Measurements from ENCODE around the gene NKG7.

The NKG7 gene

DNA sequence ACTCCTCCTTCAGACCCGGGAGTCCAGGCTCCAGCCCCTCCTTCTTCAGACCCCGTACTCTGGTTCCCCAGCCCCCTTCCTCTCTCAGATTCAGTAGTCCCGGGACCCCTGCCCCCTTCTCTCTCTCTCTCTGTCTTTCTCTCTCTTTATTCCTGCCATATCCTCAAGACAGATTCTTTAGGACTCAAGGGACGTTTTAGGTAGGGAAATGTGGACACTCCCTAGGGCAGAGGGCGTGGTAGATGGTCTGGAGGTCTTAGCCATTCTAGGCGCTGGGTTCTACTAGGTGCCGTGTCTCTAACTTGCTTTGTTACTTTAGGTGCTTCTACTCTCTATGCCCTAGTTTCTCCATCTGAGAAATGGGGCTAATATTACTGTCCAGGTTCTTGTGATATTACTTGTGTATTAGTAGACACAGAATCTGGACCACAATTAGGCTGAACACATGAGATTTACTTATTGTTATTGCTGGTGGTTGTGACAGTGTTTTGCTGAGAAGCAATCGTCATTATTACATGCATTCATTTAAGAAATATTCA lies 18.7 kb upstream of the NKG7 start:
- no peak for DNase-seq (ENCODE audit: low spot score)

GRCh38 chr19:51389143-51389542 lies 16.7 kb upstream of the NKG7 start:
- no peak for DNase-seq (ENCODE audit: low spot score)

- DNase-seq (ENCODE audit: low spot score), result no peak
Observed at GRCh38 chr19:51387924-51388389, 15.5 kb upstream of the NKG7 start, which contains the start of gene LIM2. LIM2 (minus strand) TSS chr19:51387974; CDS start chr19:51387443, 531 bp downstream.

- DNase-seq (ENCODE audit: low spot score), result no peak
Observed at GRCh38 chr19:51386882-51387520, 14.5 kb upstream of the NKG7 start.

DNA sequence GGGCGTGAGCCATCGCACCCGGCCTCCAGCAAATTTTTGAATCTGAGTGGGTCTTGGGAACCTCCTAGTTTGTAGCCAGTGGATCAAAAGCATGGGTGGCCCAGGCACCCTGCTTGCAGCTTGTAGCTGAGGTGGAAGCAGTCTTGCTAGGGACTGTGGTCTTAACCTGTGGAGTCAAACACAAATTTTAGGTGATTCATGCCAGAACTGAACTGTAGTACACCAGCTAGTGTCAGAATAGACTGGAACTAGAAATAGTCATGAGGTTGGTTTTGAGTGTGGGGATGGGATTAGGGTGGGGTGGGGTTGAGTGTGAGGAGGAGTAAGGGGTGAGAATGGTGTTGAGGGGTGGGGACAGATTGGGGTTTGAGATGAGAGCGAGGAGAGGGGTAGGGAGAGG lies 9.6 kb upstream of the NKG7 start:
- DNase-seq (ENCODE audit: low spot score), result no peak

DNA sequence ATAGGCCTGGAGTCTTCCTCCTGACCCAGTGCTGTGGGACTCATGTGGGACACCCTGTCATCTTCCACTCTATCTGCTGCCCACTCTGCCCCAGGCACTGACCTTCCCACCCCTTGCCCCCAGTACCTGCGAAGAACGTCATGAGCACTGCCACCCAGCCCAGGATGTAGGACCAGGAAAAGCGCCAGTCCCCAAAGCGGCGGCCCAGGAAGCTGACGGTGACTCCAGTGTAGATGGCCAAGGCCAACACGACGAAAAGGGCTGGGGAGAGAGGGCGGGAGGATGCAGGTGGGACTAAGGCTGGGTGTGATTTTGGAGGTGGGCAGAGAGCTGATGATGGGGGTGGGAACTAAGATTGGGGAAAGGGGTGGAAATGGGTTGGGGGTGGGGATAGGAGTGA lies 7.9 kb upstream of the NKG7 start:
- DNase-seq (ENCODE audit: low spot score), result no peak

DNA sequence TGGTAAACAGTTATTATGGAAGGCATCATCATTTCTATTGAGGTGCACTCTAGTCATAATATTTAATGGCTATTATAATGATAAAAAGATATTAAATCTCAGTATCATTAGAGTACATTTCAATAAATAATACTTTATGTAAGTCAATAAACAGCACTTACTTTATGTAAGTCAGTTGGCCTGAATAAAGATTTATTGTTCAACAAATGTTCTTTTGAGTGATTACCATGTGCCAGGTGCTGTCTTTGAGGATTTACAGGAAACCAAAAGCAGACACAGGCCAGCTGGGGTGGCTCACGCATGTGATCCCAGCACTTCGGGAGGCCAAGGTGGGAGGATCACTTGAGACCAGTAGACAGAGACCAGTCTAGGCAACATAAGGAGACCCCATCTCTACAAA lies 5.0 kb upstream of the NKG7 start:
- no peak for DNase-seq (ENCODE audit: low spot score)

- no peak for DNase-seq (ENCODE audit: low spot score)
Observed at GRCh38 chr19:51375504-51376221, 3.2 kb upstream of the NKG7 start.

GRCh38 chr19:51372021-51372648 lies 319 bp downstream of the NKG7 start:
- no peak for DNase-seq (ENCODE audit: low spot score)

DNA sequence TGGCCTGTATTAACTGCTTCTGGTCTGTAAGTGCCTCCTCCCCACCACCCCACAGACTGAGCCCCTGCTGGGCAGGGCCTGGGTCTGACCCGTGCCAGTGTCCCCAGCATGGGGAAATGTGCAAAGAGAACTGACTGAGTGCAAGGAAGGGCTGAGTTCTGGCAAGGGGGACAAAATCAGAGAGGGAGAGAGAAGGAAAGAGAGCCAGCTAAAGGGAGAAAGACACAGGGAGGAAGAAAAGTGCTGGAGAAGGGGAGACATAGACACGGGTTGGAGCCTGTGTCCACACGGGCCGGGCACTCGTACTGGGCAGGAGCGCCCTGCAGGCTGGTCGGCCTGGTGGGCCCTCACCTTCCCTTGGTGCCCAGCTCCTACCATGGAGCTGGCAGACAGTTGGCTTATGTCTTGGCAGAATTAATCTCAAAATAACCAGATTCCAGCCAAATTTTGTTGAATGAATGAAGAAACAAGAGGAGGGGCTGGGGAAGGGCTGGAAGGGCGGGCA lies 1.2 kb downstream of the NKG7 start:
- no peak for DNase-seq (ENCODE audit: low spot score)

- DNase-seq (ENCODE audit: low spot score), result no peak
Observed at GRCh38 chr19:51370230-51370629, 2.2 kb downstream of the NKG7 start.

DNA sequence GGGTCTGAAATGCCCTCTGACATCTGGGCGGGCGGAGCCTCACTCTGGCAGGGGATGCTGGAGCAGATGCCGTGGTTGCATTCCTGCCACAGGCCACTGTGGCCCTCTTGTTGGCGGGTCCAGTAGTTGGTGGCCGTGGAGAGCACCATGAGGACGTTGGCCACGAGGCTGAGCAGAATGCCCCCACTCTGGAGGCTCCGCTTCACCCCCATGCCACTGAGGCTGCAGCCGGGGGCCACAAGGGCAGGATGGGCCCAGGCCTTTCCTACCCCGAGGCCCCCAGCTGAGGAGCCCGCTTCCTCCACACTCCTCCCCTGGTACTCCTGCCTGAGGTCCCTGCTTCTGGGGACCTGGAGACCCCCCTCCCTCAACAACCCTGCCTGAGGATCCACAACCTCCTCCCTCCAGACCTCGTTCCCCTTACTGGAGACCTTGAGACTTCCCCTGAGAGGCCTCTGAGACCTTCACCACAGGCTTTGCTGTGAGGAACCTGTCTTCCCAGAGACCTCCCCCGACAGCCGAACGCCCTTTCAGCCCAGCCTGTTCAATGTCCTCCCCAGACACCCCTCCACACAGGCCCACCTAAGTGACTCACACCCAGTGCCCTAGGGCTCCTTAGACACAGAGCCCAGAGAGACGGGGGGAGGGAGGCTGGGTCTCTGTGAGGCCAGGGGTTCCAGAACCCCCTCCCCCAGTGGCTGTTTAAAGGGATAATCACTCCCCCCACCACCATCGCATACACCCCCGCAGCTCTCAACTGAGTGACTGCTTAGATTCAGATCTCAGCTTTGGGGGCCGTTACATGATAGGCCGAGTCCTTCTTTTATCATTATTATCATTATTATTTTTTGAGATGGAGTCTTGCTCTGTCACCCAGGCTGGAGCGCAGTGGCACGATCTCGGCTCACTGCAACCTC lies 3.8 kb downstream of the NKG7 start, which contains the start of gene CLDND2:
CLDND2 (minus strand) TSS at position 638 of the 917 bp plus-strand sequence; CDS start at position 212, 426 bp downstream.
- no peak for DNase-seq (ENCODE audit: low spot score)

DNA sequence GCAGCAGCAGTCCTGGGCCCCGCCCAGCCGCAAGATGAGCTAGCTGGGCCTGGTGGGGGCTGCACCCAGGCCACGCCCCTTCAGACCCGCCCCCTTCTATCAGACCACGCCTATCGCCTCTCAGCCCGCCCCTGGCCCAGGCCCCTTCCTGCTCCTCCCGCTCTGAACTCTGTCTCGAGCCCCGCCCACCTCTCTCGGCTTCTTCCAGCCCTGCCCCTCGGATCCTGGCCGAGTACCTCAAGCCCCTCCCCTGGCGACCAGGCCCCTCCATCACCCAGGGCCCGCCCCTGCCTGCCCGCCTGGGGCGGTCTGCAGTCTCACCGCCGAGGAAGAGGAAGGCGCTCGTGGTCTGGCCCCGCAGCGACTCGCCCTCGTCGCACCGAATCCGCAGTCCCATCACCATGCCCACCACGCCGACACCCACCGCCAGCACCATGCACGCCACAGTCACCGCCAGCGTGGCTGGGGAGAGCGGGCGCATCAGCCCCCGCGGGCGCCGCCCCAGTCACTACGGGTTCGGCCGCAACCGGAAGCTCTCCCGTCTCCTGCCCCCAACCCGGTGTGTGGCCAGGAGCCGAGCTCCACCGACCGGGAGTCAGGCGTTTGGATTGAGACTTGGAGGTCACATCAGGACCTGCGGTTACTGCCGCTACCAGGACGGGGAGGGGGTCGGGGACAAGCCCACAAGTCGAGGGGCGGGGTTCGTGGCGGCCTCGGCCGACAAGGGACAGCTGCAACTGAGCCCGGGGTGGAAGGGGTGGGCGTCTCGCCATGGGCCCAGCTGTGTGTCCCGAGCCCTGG lies 4.7 kb downstream of the NKG7 start:
- DNase-seq (ENCODE audit: low spot score), result peak; percentile 97

- DNase-seq (ENCODE audit: low spot score), result no peak
Observed at GRCh38 chr19:51367255-51367564, 5.2 kb downstream of the NKG7 start.

- peak; percentile 98 for DNase-seq (ENCODE audit: low spot score)
Observed at GRCh38 chr19:51366389-51367254, 5.8 kb downstream of the NKG7 start.

- peak; percentile 34 for DNase-seq (ENCODE audit: low spot score)
Observed at GRCh38 chr19:51365965-51366388, 6.5 kb downstream of the NKG7 start, which contains the start of gene ETFB. ETFB (minus strand) TSS chr19:51366388; CDS start chr19:51366326, 62 bp downstream.

DNA sequence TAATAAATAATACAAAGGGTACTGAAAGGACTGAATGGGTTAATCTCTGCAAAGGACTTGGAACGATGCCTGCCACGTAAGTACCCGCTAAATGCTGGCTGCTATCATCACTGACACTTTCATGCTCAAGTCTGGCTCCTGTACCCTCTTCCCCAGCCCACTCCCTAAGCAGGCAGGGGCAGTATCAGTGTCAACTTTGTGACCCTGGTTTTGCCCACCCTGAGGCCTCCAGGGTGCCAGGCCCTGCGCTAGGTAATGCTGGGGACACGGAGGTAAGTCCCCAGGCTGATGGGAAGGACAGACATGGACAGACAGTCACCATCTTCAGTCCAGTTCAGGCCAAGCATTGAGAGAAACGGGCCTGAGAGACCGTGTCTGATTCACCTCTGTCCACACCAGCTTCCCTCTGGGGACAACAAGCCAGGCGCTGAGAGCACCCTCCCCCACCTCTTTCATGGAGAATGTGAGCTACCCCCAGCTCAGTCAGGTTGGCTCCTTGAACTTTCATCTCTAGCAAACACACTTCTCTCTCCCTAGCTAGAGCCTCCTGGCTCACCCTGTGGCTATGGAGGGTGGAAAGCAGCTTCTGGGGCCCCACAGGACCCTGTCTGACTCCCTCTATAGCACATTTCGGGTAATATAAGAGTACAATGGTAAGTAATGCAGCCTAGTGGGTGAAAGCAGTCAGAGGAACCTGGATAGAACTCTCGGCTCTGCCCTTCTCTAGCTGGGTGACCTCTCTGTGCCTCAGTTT lies 7.1 kb downstream of the NKG7 start:
- no peak for DNase-seq (ENCODE audit: low spot score)

GRCh38 chr19:51364200-51365106 lies 8.0 kb downstream of the NKG7 start:
- no peak for DNase-seq (ENCODE audit: low spot score)

Measured in putamen (tissue), 1 donor.